ENCODE results near the gene LENEP.

The LENEP gene

DNA sequence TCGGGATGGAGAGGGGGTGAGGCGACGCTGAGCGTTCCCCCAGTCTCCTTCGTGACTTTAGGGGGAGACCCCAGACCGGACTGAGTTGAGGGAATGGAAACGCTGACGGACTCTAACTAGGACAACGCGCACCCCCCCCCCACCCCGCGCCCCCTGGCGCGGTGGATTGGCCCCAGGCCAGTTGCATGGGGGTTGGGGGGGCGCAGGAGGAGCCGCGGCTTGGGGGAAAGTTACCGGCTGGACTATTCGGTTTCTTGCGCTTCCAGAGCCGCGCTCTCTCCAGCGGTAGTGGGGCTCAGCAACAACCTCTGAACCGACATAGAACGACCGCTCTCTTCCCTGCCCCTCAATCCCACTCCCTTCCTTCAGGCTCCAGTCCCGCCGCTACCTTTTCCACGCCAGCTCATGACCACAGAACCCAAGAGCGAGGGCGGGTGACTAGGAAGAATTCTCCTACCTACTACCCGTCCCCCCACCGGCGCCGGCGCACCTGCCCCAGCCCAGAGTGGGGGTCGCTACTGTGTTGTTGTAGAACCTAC is 9.9 kb downstream of the LENEP start:
- DNase-seq (no peak), ATAC-seq (ENCODE audit: insufficient read depth, low read depth) (no peak)
- H3K9me3 ChIP-seq (ENCODE audit: insufficient read depth, low read length, severe bottlenecking), result no peaks in the 10 kb centered on the region
- H3K79me2 ChIP-seq (ENCODE audit: insufficient read depth, low read length), result no peaks in the 10 kb centered on the region
- TF ChIP-seq, protein P1, sequence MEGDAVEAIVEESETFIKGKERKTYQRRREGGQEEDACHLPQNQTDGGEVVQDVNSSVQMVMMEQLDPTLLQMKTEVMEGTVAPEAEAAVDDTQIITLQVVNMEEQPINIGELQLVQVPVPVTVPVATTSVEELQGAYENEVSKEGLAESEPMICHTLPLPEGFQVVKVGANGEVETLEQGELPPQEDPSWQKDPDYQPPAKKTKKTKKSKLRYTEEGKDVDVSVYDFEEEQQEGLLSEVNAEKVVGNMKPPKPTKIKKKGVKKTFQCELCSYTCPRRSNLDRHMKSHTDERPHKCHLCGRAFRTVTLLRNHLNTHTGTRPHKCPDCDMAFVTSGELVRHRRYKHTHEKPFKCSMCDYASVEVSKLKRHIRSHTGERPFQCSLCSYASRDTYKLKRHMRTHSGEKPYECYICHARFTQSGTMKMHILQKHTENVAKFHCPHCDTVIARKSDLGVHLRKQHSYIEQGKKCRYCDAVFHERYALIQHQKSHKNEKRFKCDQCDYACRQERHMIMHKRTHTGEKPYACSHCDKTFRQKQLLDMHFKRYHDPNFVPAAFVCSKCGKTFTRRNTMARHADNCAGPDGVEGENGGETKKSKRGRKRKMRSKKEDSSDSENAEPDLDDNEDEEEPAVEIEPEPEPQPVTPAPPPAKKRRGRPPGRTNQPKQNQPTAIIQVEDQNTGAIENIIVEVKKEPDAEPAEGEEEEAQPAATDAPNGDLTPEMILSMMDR (IDR thresholded peaks at IDR 0.05; ENCODE audit: borderline replicate concordance, extremely low read depth, low read length, poor library complexity, severe bottlenecking), result no peak
- no peak for TF ChIP-seq EZH2 (IDR thresholded peaks at IDR 0.05; ENCODE audit: borderline replicate concordance, low read depth, low read length, severe bottlenecking)
- no peak overlapping the region for H2AFZ ChIP-seq (ENCODE audit: low read depth, low read length)
- peaks cover 73% of the 10 kb centered on the region for H4K20me1 ChIP-seq (ENCODE audit: insufficient read depth, low read length)
- no peak overlapping the region for H3K4me2 ChIP-seq (ENCODE audit: insufficient read depth, low read length)
- H3K27me3 ChIP-seq (ENCODE audit: insufficient read depth, low read length, poor library complexity), result peaks cover 42% of the 10 kb centered on the region
- no peak overlapping the region for H3K27ac ChIP-seq (ENCODE audit: low read length)
- H3K4me3 ChIP-seq (ENCODE audit: low read depth in 1 of 2, low read length in 2 of 2), result no peak overlapping the region
- peaks cover 31% of the 10 kb centered on the region for H3K4me1 ChIP-seq (ENCODE audit: insufficient read depth, low read length)
- H3K36me3 ChIP-seq (ENCODE audit: insufficient read depth, low read length), result no peaks in the 10 kb centered on the region
- no peak overlapping the region for H3K9ac ChIP-seq (ENCODE audit: low read depth, low read length)

DNA sequence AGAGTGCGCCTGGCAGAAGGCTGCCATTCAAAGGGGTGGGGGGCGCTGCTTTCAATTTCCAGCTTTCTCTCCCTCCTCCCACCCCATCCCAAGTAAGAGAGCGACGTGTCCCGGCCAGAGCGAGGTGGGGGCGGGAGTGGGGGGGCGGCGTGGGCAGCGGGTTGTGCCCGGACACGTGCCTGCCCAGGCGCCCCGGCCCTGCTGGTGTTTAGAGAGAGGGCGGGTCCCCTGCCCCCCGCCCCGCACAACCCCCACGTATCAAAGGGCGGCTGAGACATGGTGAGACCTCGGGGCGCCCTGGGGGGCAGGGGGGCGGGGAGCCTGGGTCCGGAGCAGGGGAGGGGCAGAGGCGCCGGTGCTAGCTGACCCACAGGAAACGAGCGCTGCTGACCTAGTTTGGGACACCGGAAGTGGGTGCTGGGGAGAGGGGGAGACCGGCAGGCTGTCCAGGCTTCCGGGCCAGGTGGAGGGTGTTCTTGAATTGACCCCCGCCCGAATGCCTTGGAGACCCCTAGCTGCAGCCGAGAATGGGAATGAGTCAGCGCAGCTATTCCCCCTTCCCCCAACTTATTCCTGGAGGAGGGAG is 10.5 kb downstream of the LENEP start:
- H3K4me1 ChIP-seq (ENCODE audit: insufficient read depth, low read length), result peaks cover 25% of the 10 kb centered on the region
- no peak for ATAC-seq (ENCODE audit: insufficient read depth, low read depth)
- DNase-seq, result no peak
- H3K27me3 ChIP-seq (ENCODE audit: insufficient read depth, low read length, poor library complexity), result peaks cover 41% of the 10 kb centered on the region
- no peaks in the 10 kb centered on the region for H3K79me2 ChIP-seq (ENCODE audit: insufficient read depth, low read length)
- H3K9ac ChIP-seq (ENCODE audit: low read depth, low read length), result no peak overlapping the region
- H3K9me3 ChIP-seq (ENCODE audit: insufficient read depth, low read length, severe bottlenecking), result no peaks in the 10 kb centered on the region
- no peak overlapping the region for H3K27ac ChIP-seq (ENCODE audit: low read length)
- TF ChIP-seq, protein P1 (IDR thresholded peaks at IDR 0.05; ENCODE audit: borderline replicate concordance, extremely low read depth, low read length, poor library complexity, severe bottlenecking), result no peak
- TF ChIP-seq EZH2 (IDR thresholded peaks at IDR 0.05; ENCODE audit: borderline replicate concordance, low read depth, low read length, severe bottlenecking), result no peak
- H3K4me3 ChIP-seq (ENCODE audit: low read depth in 1 of 2, low read length in 2 of 2), result no peak overlapping the region
- H2AFZ ChIP-seq (ENCODE audit: low read depth, low read length), result no peak overlapping the region
- no peaks in the 10 kb centered on the region for H3K36me3 ChIP-seq (ENCODE audit: insufficient read depth, low read length)
- no peak overlapping the region for H3K4me2 ChIP-seq (ENCODE audit: insufficient read depth, low read length)
- peaks cover 67% of the 10 kb centered on the region for H4K20me1 ChIP-seq (ENCODE audit: insufficient read depth, low read length)

DNA sequence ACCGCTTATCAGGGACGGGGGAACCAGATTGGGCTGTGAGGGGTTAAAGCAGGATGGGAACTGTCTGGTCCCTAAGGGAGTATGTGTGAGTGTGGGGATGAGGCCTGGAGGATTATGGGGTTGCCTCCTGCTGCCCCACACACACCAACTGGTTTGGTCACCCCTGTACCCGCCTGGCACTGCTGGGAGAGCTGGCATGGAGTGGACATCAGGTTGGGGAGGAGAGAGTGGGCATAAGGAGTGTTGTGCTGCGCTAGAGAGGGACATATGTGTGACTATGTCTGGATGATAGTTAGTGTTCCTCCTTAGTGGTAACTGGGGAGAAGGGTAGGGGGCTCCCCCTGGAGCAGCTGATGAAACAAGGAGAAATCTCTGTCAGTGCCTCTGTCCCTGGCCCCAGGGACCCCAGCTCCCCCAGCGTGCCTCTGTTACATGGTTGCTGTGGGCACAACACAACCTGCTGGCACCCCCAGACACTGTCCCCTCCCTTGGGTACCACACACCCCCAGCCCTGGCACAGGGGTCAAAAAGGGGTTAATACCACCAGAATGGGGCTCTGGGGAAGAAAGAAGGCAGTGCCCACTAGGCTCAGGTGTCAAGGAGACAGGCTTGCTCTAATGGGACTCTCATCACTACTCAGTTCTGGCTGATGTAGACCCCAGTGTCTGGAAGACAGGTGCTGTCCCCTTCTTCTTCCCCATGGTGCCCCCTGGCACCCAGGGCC is 11.1 kb downstream of the LENEP start:
- DNase-seq (no peak), ATAC-seq (ENCODE audit: insufficient read depth, low read depth) (no peak)
- Histone ChIP-seq H4K20me1 (ENCODE audit: insufficient read depth, low read length) (peaks cover 65% of the 10 kb centered on the region), H3K79me2 (ENCODE audit: insufficient read depth, low read length) (no peaks in the 10 kb centered on the region), H3K9me3 (ENCODE audit: insufficient read depth, low read length, severe bottlenecking) (no peaks in the 10 kb centered on the region), H3K27ac (ENCODE audit: low read length) (no peak overlapping the region), H3K4me3 (ENCODE audit: low read depth in 1 of 2, low read length in 2 of 2) (no peak overlapping the region), H3K4me1 (ENCODE audit: insufficient read depth, low read length) (peaks cover 20% of the 10 kb centered on the region), H3K27me3 (ENCODE audit: insufficient read depth, low read length, poor library complexity) (peaks cover 35% of the 10 kb centered on the region), H3K36me3 (ENCODE audit: insufficient read depth, low read length) (no peaks in the 10 kb centered on the region), H3K4me2 (ENCODE audit: insufficient read depth, low read length) (no peak overlapping the region), H2AFZ (ENCODE audit: low read depth, low read length) (no peak overlapping the region), H3K9ac (ENCODE audit: low read depth, low read length) (no peak overlapping the region)
- TF ChIP-seq EZH2 (IDR thresholded peaks at IDR 0.05; ENCODE audit: borderline replicate concordance, low read depth, low read length, severe bottlenecking), result no peak

Measured in DND-41 (cell line).